HEK293 (cell line): ENCODE results near the gene WDR17.

Experiments
- CTCF ChIA-PET: fragments of 350-600 bp; formaldehyde crosslinking; extraction: SDS; loops from one replicate; lab custom pipeline; 2021; ENCODE audit warnings: antibody characterized with exemption; lab: Yijun Ruan, JAX
- POLR2A ChIA-PET: fragments of 300-600 bp; formaldehyde crosslinking; extraction: SDS; loops from one replicate; lab custom pipeline; 2020; ENCODE audit warnings: antibody characterized with exemption, inconsistent platforms; lab: Yijun Ruan, JAX
- H3K27ac ChIP-seq: fragments of 200-500 bp; sonication (Bioruptor generic); 2 replicates; pipeline ENCODE4 v1.5.1; 2014; ENCODE audit warnings: low read depth, low read length, control low read depth, inconsistent platforms; ENCODE audit errors: extremely low read depth
- H3K36me3 ChIP-seq, 2 experiments: fragments of 200-500 bp in 1 of 2; sonication (Bioruptor generic) in 1 of 2; 1 replicate in 1 of 2; 2 replicates in 1 of 2; pipeline ENCODE4 v1.5.1; 2014 to 2017; ENCODE audit warnings: inconsistent platforms in 2 of 2, low read length in 2 of 2; ENCODE audit not compliant: control insufficient read depth in 2 of 2, insufficient read depth in 1 of 2
- H3K4me1 ChIP-seq: fragments of 200-500 bp; sonication (Bioruptor generic); 2 replicates; pipeline ENCODE4 v1.5.1; 2014; ENCODE audit warnings: mild to moderate bottlenecking, low read length, inconsistent platforms; ENCODE audit not compliant: control insufficient read depth, insufficient read depth
- H3K4me3 ChIP-seq: 2 replicates; pipeline ENCODE4 v1.5.1; 2011; ENCODE audit warnings: low read depth, mild to moderate bottlenecking, control low read depth, low read length, moderate library complexity
- H3K9me3 ChIP-seq: fragments of 200-500 bp; sonication (Bioruptor generic); 2 replicates; pipeline ENCODE4 v1.5.1; 2014; ENCODE audit warnings: low read depth, low read length, inconsistent platforms; ENCODE audit not compliant: control insufficient read depth, insufficient read depth
- HOXC10 ChIP-seq: sonication (generic); formaldehyde crosslinking; IDR thresholded peaks from 2 replicates; pipeline ENCODE4 v1.8.1; 2023; ENCODE audit warnings: mild to moderate bottlenecking, missing genetic modification reagents
- HOXD13 ChIP-seq: sonication (generic); formaldehyde crosslinking; IDR thresholded peaks from 2 replicates; pipeline ENCODE4 v1.8.0; 2022; ENCODE audit warnings: missing genetic modification reagents, borderline replicate concordance
- IKZF3 ChIP-seq: fragments of 450-650 bp; IDR thresholded peaks from 2 replicates; pipeline ENCODE4 v1.5.0; 2018; ENCODE audit warnings: missing biosample characterization, mild to moderate bottlenecking, missing genetic modification characterization, moderate library complexity
- SCRT2 ChIP-seq: fragments of 450-650 bp; formaldehyde crosslinking; IDR thresholded peaks from 2 replicates; pipeline ENCODE4 v1.5.1; 2016; ENCODE audit warnings: missing biosample characterization, missing genetic modification characterization
- SETDB1 ChIP-seq: IDR thresholded peaks from one replicate; pipeline ENCODE4 v1.6.1; 2017; ENCODE audit warnings: mild to moderate bottlenecking, low read length, moderate library complexity, mixed read lengths; ENCODE audit not compliant: insufficient read length
- SP2 ChIP-seq: fragments of 450-650 bp; formaldehyde crosslinking; IDR thresholded peaks from 2 replicates; pipeline ENCODE4 v1.5.1; 2016; ENCODE audit warnings: missing biosample characterization, missing genetic modification characterization
- ZBTB11 ChIP-seq: fragments of 450-650 bp; formaldehyde crosslinking; conservative IDR thresholded peaks from 2 replicates; pipeline ENCODE4 v1.5.1; 2016; ENCODE audit warnings: low read depth, missing biosample characterization, missing genetic modification characterization
- ZBTB17 ChIP-seq: fragments of 450-650 bp; formaldehyde crosslinking; IDR thresholded peaks from 2 replicates; pipeline ENCODE4 v1.5.1; 2016; ENCODE audit warnings: missing biosample characterization, missing genetic modification characterization
- ZNF221 ChIP-seq: fragments of 450-650 bp; formaldehyde crosslinking; IDR thresholded peaks from 2 replicates; pipeline ENCODE4 v1.5.1; 2017; ENCODE audit warnings: missing biosample characterization, missing genetic modification characterization, borderline replicate concordance
- ZNF266 ChIP-seq: fragments of 450-650 bp; formaldehyde crosslinking; IDR thresholded peaks from 2 replicates; pipeline ENCODE4 v1.5.1; 2016; ENCODE audit warnings: missing biosample characterization, missing genetic modification characterization, low read depth
- ZNF280C ChIP-seq: fragments of 450-650 bp; formaldehyde crosslinking; IDR thresholded peaks from 2 replicates; pipeline ENCODE4 v1.5.1; 2016; ENCODE audit warnings: missing biosample characterization, missing genetic modification characterization
- ZNF473 ChIP-seq: fragments of 450-650 bp; formaldehyde crosslinking; IDR thresholded peaks from 2 replicates; pipeline ENCODE4 v1.5.1; 2017; ENCODE audit warnings: missing biosample characterization, missing genetic modification characterization
- ZNF580 ChIP-seq: fragments of 450-650 bp; formaldehyde crosslinking; IDR thresholded peaks from 2 replicates; pipeline ENCODE4 v1.5.1; 2016; ENCODE audit warnings: missing biosample characterization, missing genetic modification characterization
- ZNF623 ChIP-seq: fragments of 450-650 bp; formaldehyde crosslinking; IDR thresholded peaks from 2 replicates; pipeline ENCODE4 v1.5.1; 2016; ENCODE audit warnings: missing biosample characterization, missing genetic modification characterization
- ZNF629 ChIP-seq: fragments of 450-650 bp; formaldehyde crosslinking; IDR thresholded peaks from 2 replicates; pipeline ENCODE4 v1.5.1; 2017; ENCODE audit warnings: missing biosample characterization, missing genetic modification characterization
- ZNF654 ChIP-seq: fragments of 450-650 bp; formaldehyde crosslinking; IDR thresholded peaks from 2 replicates; pipeline ENCODE4 v1.5.1; 2016; ENCODE audit warnings: low read depth, missing biosample characterization, missing genetic modification characterization
- ZSCAN23 ChIP-seq: fragments of 450-650 bp; formaldehyde crosslinking; IDR thresholded peaks from 2 replicates; pipeline ENCODE4 v1.5.1; 2016; ENCODE audit warnings: missing biosample characterization, missing genetic modification characterization
- ZXDB ChIP-seq: fragments of 450-650 bp; formaldehyde crosslinking; IDR thresholded peaks from 2 replicates; pipeline ENCODE4 v1.5.1; 2016; ENCODE audit warnings: missing biosample characterization, missing genetic modification characterization
- TF ChIP-seq, protein P1 (sequence below): fragments of 450-650 bp; formaldehyde crosslinking; conservative IDR thresholded peaks from 2 replicates; pipeline ENCODE4 v1.5.1; 2016; ENCODE audit warnings: low read depth, missing biosample characterization, missing genetic modification characterization
- TF ChIP-seq, protein P2 (sequence below): fragments of 450-650 bp; formaldehyde crosslinking; IDR thresholded peaks from 2 replicates; pipeline ENCODE4 v1.5.1; 2016; ENCODE audit warnings: missing biosample characterization, missing genetic modification characterization

The WDR17 gene

GRCh38 chr4:176205299-176205698 lies 139.7 kb downstream of the WDR17 start:
- TF ChIP-seq SP2 (tag by site-specific recombination) (no peak), ZNF473 (no peak), IKZF3 (tag by site-specific recombination) (no peak), SETDB1 (no peak), ZBTB11 (no peak), ZNF623 (no peak), SCRT2 (no peak), ZXDB (no peak), HOXD13 (CRISPR knock-in tag) (no peak), HOXC10 (CRISPR knock-in tag) (no peak), ZSCAN23 (tag by site-specific recombination) (no peak), ZNF629 (tag by site-specific recombination) (no peak), ZNF654 (tag by site-specific recombination) (no peak), ZNF221 (no peak), ZNF280C (tag by site-specific recombination) (no peak), ZNF580 (tag by site-specific recombination) (no peak), ZNF266 (no peak), ZBTB17 (tag by site-specific recombination) (no peak)
- TF ChIP-seq, protein P1, sequence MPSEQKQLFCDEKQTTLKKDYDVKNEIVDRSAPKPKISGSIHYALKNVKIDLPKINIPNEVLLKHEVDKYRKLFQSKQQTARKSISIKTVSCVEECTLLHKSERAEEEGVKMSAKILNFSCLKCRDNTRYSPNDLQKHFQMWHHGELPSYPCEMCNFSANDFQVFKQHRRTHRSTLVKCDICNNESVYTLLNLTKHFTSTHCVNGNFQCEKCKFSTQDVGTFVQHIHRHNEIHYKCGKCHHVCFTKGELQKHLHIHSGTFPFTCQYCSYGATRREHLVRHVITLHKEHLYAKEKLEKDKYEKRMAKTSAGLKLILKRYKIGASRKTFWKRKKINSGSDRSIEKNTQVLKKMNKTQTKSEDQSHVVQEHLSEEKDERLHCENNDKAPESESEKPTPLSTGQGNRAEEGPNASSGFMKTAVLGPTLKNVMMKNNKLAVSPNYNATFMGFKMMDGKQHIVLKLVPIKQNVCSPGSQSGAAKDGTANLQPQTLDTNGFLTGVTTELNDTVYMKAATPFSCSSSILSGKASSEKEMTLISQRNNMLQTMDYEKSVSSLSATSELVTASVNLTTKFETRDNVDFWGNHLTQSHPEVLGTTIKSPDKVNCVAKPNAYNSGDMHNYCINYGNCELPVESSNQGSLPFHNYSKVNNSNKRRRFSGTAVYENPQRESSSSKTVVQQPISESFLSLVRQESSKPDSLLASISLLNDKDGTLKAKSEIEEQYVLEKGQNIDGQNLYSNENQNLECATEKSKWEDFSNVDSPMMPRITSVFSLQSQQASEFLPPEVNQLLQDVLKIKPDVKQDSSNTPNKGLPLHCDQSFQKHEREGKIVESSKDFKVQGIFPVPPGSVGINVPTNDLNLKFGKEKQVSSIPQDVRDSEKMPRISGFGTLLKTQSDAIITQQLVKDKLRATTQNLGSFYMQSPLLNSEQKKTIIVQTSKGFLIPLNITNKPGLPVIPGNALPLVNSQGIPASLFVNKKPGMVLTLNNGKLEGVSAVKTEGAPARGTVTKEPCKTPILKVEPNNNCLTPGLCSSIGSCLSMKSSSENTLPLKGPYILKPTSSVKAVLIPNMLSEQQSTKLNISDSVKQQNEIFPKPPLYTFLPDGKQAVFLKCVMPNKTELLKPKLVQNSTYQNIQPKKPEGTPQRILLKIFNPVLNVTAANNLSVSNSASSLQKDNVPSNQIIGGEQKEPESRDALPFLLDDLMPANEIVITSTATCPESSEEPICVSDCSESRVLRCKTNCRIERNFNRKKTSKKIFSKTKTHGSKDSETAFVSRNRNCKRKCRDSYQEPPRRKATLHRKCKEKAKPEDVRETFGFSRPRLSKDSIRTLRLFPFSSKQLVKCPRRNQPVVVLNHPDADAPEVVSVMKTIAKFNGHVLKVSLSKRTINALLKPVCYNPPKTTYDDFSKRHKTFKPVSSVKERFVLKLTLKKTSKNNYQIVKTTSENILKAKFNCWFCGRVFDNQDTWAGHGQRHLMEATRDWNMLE (tag by site-specific recombination), result no peak
- TF ChIP-seq, protein P2, sequence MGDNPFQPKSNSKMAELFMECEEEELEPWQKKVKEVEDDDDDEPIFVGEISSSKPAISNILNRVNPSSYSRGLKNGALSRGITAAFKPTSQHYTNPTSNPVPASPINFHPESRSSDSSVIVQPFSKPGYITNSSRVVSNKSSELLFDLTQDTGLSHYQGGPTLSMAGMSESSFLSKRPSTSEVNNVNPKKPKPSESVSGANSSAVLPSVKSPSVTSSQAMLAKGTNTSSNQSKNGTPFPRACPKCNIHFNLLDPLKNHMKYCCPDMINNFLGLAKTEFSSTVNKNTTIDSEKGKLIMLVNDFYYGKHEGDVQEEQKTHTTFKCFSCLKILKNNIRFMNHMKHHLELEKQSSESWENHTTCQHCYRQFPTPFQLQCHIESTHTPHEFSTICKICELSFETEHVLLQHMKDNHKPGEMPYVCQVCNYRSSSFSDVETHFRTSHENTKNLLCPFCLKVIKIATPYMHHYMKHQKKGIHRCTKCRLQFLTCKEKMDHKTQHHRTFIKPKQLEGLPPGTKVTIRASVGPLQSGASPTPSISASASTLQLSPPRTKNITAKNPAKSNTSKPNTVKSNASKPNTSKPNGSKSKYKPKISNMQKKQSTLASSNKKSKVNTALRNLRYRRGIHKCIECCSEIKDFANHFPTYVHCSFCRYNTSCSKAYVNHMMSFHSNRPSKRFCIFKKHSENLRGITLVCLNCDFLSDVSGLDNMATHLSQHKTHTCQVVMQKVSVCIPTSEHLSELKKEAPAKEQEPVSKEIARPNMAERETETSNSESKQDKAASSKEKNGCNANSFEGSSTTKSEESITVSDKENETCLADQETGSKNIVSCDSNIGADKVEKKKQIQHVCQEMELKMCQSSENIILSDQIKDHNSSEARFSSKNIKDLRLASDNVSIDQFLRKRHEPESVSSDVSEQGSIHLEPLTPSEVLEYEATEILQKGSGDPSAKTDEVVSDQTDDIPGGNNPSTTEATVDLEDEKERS, result no peak

More at GRCh38 chr4:176205299-176205698, 139.7 kb downstream of the WDR17 start:
- Histone ChIP-seq H3K9me3 (no peaks in the 10 kb centered on the region), H3K36me3 (no peaks in the 10 kb centered on the region), H3K27ac (no peak overlapping the region), H3K4me3 (no peak overlapping the region), H3K4me1 (peaks cover 4% of the 10 kb centered on the region; the same call in 1 of the 2 replicates)
- ChIA-PET POLR2A (no interaction called here), CTCF (interaction anchor here (1.4 kb wide), 1 partner anchor 10 kb away, joined by 4 read pairs; the partner anchor contains the start of gene SPATA4)
